Fibroblast of mammary gland (primary cell): ENCODE data around the gene BCL11B.

Source experiments
- DNase-seq: peaks from one replicate; pipeline ENCODE4 v3.0.0-alpha.2; 2010; ENCODE audit warnings: low read depth
- H3K4me3 ChIP-seq: 2 replicates; pipeline ENCODE4 v1.5.1; 2011; ENCODE audit warnings: low read depth, mild to moderate bottlenecking, low read length, moderate library complexity; ENCODE audit not compliant: control insufficient read depth
- TF ChIP-seq, protein P1 (sequence below): conservative IDR thresholded peaks from 2 replicates; pipeline ENCODE4 v1.5.1; 2011; ENCODE audit warnings: low read depth, low read length, inconsistent platforms; ENCODE audit not compliant: control insufficient read depth, insufficient read depth

BCL11B gene

DNA sequence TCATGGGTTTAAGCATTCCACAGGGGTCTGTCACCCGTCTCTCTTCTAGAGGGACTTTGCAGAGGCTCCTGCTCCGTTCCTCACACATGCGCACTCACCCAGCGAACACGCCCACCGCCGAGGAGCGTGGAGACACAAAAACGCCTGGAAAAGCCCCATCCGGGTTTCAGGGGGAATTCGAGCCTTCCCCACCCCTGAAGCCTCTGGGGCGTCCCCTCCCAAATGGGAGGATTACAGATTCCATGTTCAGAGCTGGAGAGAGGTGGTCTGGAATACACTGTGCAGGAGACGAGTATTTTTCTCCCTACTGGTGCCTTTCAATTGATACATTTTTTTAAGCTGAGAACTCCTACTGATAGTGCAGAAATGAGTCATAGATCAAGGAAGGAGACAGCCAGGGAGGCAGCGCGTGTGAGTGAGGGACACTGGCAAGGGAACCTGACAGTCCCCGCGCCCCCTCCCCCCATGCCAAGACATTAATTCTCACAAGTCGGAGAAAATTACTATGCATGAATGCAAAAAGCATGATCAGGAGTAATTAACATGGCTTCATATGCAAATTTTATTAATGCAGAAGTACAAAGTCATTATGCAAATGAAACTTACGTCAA, 36.9 kb downstream of the BCL11B start:
- DNase-seq = no peak
- H3K4me3 ChIP-seq = no peak overlapping the region
- TF ChIP-seq, protein P1, sequence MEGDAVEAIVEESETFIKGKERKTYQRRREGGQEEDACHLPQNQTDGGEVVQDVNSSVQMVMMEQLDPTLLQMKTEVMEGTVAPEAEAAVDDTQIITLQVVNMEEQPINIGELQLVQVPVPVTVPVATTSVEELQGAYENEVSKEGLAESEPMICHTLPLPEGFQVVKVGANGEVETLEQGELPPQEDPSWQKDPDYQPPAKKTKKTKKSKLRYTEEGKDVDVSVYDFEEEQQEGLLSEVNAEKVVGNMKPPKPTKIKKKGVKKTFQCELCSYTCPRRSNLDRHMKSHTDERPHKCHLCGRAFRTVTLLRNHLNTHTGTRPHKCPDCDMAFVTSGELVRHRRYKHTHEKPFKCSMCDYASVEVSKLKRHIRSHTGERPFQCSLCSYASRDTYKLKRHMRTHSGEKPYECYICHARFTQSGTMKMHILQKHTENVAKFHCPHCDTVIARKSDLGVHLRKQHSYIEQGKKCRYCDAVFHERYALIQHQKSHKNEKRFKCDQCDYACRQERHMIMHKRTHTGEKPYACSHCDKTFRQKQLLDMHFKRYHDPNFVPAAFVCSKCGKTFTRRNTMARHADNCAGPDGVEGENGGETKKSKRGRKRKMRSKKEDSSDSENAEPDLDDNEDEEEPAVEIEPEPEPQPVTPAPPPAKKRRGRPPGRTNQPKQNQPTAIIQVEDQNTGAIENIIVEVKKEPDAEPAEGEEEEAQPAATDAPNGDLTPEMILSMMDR = no peak

DNA sequence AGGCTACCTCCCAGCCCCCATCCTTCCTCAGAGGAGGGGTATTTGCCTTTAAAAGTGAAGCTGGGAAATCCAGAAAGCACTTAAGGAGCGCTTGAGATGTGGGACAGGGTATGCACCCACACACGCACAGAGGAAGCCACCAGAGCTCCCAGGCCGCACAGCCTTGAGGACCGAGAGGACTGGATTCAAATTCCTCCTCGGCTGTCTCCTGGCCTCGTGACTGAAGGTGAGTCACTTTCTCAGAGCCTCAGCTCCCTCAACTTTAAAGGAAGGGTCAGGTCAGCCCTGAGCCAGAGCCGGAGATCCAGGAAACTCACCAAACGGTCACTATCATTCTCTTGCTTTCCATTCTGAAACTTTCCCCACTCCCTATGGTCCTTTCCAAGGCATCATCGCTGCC, 37.6 kb downstream of the BCL11B start:
- no peak overlapping the region for H3K4me3 ChIP-seq
- TF ChIP-seq, protein P1 = no peak
- DNase-seq = no peak

DNA sequence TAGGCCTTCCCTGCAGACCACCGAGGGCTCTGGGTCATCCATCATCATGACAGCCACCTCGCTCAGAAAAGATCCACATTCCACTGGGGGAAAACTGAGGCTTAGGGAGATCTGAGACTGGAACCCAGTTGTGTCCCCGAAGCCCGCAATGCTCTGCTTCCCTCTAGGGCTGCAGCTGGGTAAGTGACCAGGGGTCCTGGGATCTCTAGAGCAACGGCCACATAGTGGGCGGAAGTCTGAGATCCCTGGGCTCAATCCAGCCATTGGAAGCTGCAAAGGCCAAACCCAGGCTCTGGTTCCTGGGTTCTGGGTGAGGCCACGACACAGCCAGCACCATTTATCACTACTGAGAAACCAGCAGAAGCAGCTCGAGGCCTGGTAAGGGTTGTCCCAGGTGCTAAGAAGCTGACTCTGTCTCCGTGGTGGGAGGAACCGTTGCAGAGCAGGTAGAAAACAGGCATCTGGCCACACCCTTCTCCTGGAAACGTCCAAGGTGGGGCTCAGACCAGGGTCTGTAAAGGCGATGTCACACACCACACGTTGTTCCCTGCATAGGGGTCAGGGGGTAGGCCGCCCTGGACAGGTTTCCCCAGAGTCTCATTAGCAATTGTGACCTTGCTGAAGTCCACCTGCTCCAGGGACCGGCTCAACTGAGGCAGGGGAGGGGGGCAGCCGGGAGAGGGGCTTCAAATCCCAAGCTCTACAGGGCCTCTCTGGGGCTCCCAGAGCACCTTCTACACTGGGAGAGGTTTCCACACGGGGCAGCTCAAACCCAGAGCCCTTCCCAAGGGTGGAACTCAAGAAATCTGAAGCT, 38.6 kb downstream of the BCL11B start:
- TF ChIP-seq, protein P1 = no peak
- no peak for DNase-seq
- no peak overlapping the region for H3K4me3 ChIP-seq

DNA sequence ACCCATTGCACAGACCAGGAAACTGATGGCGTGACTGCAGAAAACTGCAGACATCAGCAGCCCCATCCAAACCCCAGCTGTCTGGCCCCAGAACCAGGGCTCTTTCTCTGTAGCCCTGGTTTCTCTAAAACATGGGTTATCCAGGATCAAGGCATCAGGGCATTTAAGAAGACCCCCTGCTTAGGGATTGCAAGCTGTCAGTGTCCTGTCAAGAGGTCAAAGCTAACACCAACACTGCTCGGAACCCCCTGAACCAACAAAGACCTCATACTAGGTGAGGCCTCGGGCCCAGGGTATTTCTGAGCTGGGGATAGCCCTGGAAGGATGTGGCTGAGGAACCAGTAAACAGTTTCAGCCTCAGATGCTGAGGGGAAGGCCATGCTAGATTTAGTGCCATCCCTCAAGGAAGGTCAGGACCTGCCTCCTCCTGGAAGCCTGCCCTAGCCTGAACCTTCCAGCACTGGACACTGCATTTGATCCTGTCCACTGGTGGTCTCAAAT, 39.2 kb downstream of the BCL11B start:
- DNase-seq = no peak

DNA sequence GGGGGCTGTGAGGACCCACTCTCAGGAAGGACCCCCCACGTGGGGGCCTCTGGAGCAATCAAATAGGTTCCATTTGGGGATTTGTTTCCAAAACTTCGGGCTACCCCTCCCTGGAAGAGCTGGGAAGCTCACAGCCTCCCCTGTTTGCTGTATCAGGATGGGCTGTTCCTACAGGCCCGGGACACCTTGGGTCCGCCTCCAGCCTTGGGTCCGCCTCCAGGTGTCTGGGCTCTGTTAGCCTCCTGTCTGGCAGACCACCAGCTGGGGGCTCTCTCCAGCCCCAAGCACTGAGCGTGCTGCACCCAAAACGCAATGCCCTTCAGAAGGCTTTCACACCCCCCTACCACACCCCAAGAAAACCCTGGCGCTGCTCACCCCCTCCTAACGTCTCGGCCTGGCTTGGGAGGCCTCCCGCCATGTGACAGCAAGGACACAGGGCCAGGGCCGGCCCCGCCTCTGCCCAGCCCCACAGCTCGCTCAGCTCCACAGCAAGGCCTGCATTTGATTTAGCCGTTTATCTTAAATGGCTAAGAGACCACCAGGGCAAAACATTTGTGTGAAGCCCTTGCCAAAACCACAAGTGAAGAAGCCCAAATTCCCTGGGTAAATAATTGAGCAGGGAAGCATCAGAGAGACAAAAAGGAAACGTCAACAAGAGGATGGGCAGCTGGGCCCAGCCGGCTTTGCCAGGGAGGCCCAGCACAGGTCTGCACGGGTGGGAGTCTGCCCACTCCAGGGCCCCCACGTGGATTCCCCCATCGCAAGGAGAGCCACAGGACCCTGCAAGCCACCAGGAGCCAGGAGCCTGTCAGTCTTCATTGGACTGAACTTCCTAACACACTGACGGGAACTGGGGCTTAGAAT, 39.9 kb downstream of the BCL11B start:
- TF ChIP-seq, protein P1 = no peak
- H3K4me3 ChIP-seq = no peak overlapping the region
- no peak for DNase-seq

More for the DNA sequence above, 39.2 kb downstream of the BCL11B start:
- TF ChIP-seq, protein P1 = no peak
- no peak overlapping the region for H3K4me3 ChIP-seq

DNA sequence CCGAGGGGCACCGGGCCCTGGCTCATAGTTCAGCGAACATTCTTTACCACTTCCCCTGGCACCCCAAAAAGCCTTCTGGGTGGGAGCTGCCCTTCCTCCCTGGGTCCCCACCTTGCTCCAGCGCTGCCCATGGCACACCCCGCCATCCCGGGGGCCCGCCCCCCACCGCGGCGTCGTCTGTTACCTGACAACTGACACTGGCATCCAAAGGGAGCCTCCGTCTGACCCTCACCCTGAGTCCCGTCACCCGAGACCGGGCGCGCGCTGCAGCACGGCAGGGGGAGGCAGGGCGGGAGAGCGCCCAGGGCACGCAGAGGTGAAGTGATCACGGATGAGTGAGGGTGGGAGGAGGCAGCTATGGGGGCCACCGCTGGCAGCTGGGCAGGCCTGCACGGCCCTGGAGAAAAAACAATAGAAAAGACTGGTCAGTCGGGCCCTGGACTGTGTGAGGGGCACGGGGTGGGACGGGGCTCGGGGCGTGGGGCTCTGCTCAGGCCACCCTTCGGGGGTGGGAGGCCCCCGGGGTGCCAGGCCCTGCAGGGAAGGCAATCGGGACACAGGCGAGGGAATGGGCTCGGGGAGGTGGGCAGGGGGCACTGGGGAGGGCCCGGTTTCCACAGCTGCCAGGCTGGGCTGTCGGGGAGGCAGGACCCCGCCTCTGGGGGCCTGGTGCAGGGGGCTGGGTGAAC, 40.7 kb downstream of the BCL11B start:
- no peak for DNase-seq
- no peak overlapping the region for H3K4me3 ChIP-seq
- TF ChIP-seq, protein P1 = no peak
